Suprapubic skin (tissue), 4 donors: ENCODE measurements around the gene RELA.

Source experiments
- EP300 ChIP-seq: sonication (generic); formaldehyde crosslinking; IDR thresholded peaks from one replicate; pipeline ENCODE4 v1.6.1; 2017; ENCODE audit warnings: antibody characterized with exemption
- POLR2AphosphoS5 ChIP-seq, 3 donors: sonication (generic); formaldehyde crosslinking; IDR thresholded peaks; one replicate each; pipeline ENCODE4 v1.6.1; 2017; ENCODE audit warnings: antibody characterized with exemption in 3 of 3
- TF ChIP-seq, protein P1 (sequence below), 2 donors: fragments of 200-600 bp in 1 of 2; fragments of 450-650 bp in 1 of 2; sonication (generic) in 1 of 2; IDR thresholded peaks; one replicate each; pipeline ENCODE4 v1.5.1; 2016 to 2019; ENCODE audit warnings: antibody characterized with exemption in 2 of 2, mild to moderate bottlenecking in 1 of 2, moderate library complexity in 1 of 2

DNA sequence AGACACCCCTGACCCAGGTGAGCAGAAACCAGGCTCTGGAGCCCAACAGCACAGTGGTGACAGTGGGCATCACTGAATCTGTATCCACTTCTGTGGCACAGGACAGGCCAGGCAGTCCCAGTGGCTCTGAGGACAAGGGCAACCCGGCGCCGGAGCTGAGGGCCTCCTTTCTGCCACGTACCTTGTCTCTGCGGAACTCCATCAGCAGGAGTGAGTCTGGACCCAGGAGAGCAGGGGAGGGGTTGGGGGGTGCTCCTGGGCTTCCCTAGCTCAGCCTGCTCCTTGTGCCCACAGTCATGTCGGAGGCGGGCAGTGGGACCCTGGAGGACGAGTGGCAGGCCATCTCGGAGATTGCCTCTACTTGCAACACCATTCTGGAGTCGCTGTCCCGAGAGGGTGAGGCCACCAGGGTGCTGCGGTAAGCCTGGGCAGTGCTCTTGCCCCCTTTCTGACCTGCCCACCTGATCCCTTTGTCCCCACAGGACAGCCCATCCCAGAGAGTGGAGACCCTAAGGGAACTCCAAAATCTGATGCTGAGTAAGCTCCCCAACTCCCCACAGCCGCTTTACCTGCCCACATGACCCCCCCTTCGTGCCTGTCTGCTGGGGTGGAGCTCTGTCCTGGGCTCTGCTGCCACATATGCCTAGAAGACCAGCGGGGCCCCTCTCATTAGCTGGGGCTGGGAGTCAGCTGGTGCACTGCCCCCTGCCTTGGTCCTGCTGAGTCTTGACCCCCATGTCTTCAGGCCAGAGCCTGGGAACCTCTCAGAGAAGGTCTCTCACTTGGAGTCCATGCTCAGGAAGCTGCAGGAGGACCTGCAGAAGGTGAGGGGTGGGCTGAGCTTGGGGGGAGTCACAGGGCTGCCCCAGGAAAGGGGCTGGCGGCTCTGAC, 12.8 kb downstream of the RELA start:
- TF ChIP-seq, protein P1, sequence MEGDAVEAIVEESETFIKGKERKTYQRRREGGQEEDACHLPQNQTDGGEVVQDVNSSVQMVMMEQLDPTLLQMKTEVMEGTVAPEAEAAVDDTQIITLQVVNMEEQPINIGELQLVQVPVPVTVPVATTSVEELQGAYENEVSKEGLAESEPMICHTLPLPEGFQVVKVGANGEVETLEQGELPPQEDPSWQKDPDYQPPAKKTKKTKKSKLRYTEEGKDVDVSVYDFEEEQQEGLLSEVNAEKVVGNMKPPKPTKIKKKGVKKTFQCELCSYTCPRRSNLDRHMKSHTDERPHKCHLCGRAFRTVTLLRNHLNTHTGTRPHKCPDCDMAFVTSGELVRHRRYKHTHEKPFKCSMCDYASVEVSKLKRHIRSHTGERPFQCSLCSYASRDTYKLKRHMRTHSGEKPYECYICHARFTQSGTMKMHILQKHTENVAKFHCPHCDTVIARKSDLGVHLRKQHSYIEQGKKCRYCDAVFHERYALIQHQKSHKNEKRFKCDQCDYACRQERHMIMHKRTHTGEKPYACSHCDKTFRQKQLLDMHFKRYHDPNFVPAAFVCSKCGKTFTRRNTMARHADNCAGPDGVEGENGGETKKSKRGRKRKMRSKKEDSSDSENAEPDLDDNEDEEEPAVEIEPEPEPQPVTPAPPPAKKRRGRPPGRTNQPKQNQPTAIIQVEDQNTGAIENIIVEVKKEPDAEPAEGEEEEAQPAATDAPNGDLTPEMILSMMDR (IDR thresholded peaks at IDR 0.05), result no peak
- TF ChIP-seq EP300 (no peak), POLR2AphosphoS5 (IDR thresholded peaks at IDR 0.05) (no peak)
